ENCODE data around the gene ITM2A. TPM values are rescaled to one million over a fixed set of nuclear protein-coding genes. Genes with fewer than 3 reads are reported as not detected.
A peak's percentile ranks its signal among the peaks of the same experiment; 100 is the strongest.

ITM2A gene
- total RNA-seq, 2 experiments from 2014 or later, result not detected

DNA sequence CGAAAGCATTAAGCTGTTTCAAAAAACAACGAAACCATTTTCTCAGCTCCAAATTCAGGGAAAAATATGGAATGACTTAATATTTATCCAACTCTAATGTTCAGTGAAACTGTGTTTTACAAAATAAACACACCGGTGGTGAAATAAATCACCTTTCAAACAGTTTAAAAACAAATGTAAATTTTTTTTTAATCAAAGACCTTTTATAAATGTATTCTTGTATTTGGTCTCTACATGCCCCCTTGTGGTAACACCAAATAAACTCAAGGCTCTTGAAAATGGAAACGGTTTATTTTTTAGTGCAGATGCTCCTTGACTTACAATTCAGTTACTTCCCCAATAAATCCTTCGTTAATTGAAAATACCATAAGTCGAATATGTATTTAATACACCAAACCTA is 45.8 kb upstream of the ITM2A start:
- no peak overlapping the region for H3K27ac ChIP-seq (ENCODE audit: low read depth, low read length, poor library complexity, severe bottlenecking)
- H4K20me1 ChIP-seq (ENCODE audit: insufficient read depth, low read length), result no peaks in the 10 kb centered on the region
- intact Hi-C loops (cut with micrococcal nuclease; ENCODE audit: unreplicated experiment), result loop anchor here (10.0 kb wide), 1 partner anchor 338 kb away; no protein-coding TSS in a partner anchor
- H3K4me1 ChIP-seq (ENCODE audit: insufficient read depth, low read length, poor library complexity, severe bottlenecking), result no peaks in the 10 kb centered on the region
- POLR2A ChIA-PET, result no interaction called here
- no peaks in the 10 kb centered on the region for H3K9me2 ChIP-seq (ENCODE audit: insufficient read depth, low read length)
- no peak overlapping the region for H3K4me3 ChIP-seq (ENCODE audit: low read depth, low read length, poor library complexity, severe bottlenecking)
- CTCF ChIA-PET (ENCODE audit: unreplicated experiment), result no interaction called here
- no peak overlapping the region for H3K4me2 ChIP-seq (ENCODE audit: low read length)
- DNase-seq (ENCODE audit: low spot score), result peak; percentile 5
- no peaks in the 10 kb centered on the region for H3K9me3 ChIP-seq (ENCODE audit: low read length)
- no TSS peak for BruUV-seq (replicated peaks)
- no peak overlapping the region for H2AFZ ChIP-seq (ENCODE audit: low read length)
- H3K79me2 ChIP-seq (ENCODE audit: insufficient read depth, low read depth, low read length), result no peaks in the 10 kb centered on the region
- H3K36me3 ChIP-seq (ENCODE audit: insufficient read depth, low read length), result no peaks in the 10 kb centered on the region
- TF ChIP-seq, protein P1, sequence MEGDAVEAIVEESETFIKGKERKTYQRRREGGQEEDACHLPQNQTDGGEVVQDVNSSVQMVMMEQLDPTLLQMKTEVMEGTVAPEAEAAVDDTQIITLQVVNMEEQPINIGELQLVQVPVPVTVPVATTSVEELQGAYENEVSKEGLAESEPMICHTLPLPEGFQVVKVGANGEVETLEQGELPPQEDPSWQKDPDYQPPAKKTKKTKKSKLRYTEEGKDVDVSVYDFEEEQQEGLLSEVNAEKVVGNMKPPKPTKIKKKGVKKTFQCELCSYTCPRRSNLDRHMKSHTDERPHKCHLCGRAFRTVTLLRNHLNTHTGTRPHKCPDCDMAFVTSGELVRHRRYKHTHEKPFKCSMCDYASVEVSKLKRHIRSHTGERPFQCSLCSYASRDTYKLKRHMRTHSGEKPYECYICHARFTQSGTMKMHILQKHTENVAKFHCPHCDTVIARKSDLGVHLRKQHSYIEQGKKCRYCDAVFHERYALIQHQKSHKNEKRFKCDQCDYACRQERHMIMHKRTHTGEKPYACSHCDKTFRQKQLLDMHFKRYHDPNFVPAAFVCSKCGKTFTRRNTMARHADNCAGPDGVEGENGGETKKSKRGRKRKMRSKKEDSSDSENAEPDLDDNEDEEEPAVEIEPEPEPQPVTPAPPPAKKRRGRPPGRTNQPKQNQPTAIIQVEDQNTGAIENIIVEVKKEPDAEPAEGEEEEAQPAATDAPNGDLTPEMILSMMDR (conservative IDR thresholded peaks at IDR 0.05; ENCODE audit: low read length), result peak; percentile 68
- TF ChIP-seq EZH2phosphoT487 (IDR thresholded peaks at IDR 0.05; ENCODE audit: borderline replicate concordance, low read depth, low read length), result no peak

DNA sequence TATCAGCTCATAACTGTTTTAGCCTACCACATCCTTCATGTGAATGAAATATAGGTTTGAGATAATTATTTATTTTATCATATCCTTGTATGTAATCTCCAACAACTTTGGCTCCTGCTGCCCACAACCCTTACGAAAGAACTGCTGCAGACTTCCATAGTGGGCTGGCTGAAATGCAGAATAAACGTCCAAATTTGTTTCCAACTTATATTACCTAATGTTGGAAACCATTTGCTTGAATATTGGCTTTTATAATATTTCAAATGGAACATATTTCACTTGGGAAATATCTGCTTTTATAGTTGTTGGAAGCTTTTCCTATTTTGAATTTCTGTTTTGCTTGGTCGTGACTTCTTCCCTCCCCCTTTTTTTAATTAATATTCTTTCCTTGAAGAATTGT is 45.0 kb upstream of the ITM2A start:
- POLR2A ChIA-PET, result no interaction called here

DNA sequence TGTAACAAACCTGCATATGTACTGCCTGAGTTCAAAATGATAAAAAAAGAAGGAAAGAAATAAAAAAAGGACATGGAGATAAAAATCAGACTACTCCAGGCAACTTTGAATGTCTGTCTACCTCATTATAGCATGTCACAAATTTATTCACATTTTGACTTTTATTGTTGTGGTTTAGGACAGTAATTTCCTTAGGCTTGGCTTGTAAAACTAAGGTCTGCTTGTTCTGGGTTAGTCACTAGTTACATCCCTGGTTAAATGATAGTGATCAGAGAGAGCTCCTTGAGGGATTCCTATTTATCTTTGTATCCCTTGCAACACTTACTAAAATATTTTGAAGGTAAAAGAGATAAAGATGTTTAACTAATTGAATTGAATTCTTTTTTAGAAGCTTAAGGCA is 42.5 kb upstream of the ITM2A start:
- Histone ChIP-seq H4K20me1 (ENCODE audit: insufficient read depth, low read length) (no peaks in the 10 kb centered on the region), H2AFZ (ENCODE audit: low read length) (no peak overlapping the region), H3K4me1 (ENCODE audit: insufficient read depth, low read length, poor library complexity, severe bottlenecking) (no peaks in the 10 kb centered on the region), H3K4me2 (ENCODE audit: low read length) (no peak overlapping the region), H3K79me2 (ENCODE audit: insufficient read depth, low read depth, low read length) (no peaks in the 10 kb centered on the region), H3K9me3 (ENCODE audit: low read length) (no peaks in the 10 kb centered on the region), H3K9me2 (ENCODE audit: insufficient read depth, low read length) (no peaks in the 10 kb centered on the region), H3K36me3 (ENCODE audit: insufficient read depth, low read length) (no peaks in the 10 kb centered on the region), H3K27ac (ENCODE audit: low read depth, low read length, poor library complexity, severe bottlenecking) (no peak overlapping the region), H3K4me3 (ENCODE audit: low read depth, low read length, poor library complexity, severe bottlenecking) (no peak overlapping the region)
- intact Hi-C loops (cut with micrococcal nuclease; ENCODE audit: unreplicated experiment), result loop anchor here (10.0 kb wide), 1 partner anchor 335 kb away; no protein-coding TSS in a partner anchor
- ChIA-PET CTCF (ENCODE audit: unreplicated experiment) (no interaction called here), POLR2A (interaction anchor here (0.8 kb wide), 1 partner anchor 9 kb away, joined by 3 read pairs; no protein-coding TSS in a partner anchor)
- no TSS peak for BruUV-seq (replicated peaks)
- no peak for DNase-seq (ENCODE audit: low spot score)
- no peak for TF ChIP-seq EZH2phosphoT487 (IDR thresholded peaks at IDR 0.05; ENCODE audit: borderline replicate concordance, low read depth, low read length)
- TF ChIP-seq, protein P1 (conservative IDR thresholded peaks at IDR 0.05; ENCODE audit: low read length), result no peak

More for the DNA sequence above, 45.0 kb upstream of the ITM2A start:
- no peak overlapping the region for H3K4me3 ChIP-seq (ENCODE audit: low read depth, low read length, poor library complexity, severe bottlenecking)
- CTCF ChIA-PET (ENCODE audit: unreplicated experiment), result no interaction called here
- no peaks in the 10 kb centered on the region for H3K4me1 ChIP-seq (ENCODE audit: insufficient read depth, low read length, poor library complexity, severe bottlenecking)
- H4K20me1 ChIP-seq (ENCODE audit: insufficient read depth, low read length), result no peaks in the 10 kb centered on the region
- no peak overlapping the region for H3K4me2 ChIP-seq (ENCODE audit: low read length)
- H3K9me3 ChIP-seq (ENCODE audit: low read length), result no peaks in the 10 kb centered on the region
- H3K79me2 ChIP-seq (ENCODE audit: insufficient read depth, low read depth, low read length), result no peaks in the 10 kb centered on the region
- BruUV-seq (replicated peaks), result no TSS peak
- no peak overlapping the region for H3K27ac ChIP-seq (ENCODE audit: low read depth, low read length, poor library complexity, severe bottlenecking)
- intact Hi-C loops (cut with micrococcal nuclease; ENCODE audit: unreplicated experiment), result loop anchor here (10.0 kb wide), 1 partner anchor 337 kb away; no protein-coding TSS in a partner anchor
- DNase-seq (ENCODE audit: low spot score), result no peak
- H3K36me3 ChIP-seq (ENCODE audit: insufficient read depth, low read length), result no peaks in the 10 kb centered on the region
- H2AFZ ChIP-seq (ENCODE audit: low read length), result no peak overlapping the region
- no peak for TF ChIP-seq EZH2phosphoT487 (IDR thresholded peaks at IDR 0.05; ENCODE audit: borderline replicate concordance, low read depth, low read length)
- TF ChIP-seq, protein P1 (conservative IDR thresholded peaks at IDR 0.05; ENCODE audit: low read length), result no peak
- H3K9me2 ChIP-seq (ENCODE audit: insufficient read depth, low read length), result no peaks in the 10 kb centered on the region

Measured in OCI-LY7 (cell line).